SK-MEL-5 (cell line): ENCODE data around the gene ICA1. TPM values are rescaled to one million over a fixed set of nuclear protein-coding genes. Genes with fewer than 3 reads are reported as not detected.

ENCODE experiments used
- small RNA-seq, 2 experiments: library from RNA; depleted of rRNA; stranded (forward); fragments of <200 nt; gene quantifications; one replicate each; pipeline ENCODE3, GENCODE V24; 2014
- total RNA-seq: library from RNA; depleted of rRNA; stranded (reverse); fragments of >200 nt; shearing (Covaris generic); gene quantifications from 2 replicates; pipeline ENCODE4 v1.2.3, GENCODE V29; 2014; rRNA removed

ICA1 gene
- total RNA-seq, 1 experiment from 2014 or later: 2.3 TPM

Small RNA genes lying within 50 kb of the gene (small RNA-seq; reads per million reads assigned to genes)
- 0 reads per million in 2 experiments for gene AC007009.1

Other genes starting within 250 kb of the ICA1 start
- not detected in 2 replicates for gene NXPH1, start 171.4 kb upstream of the ICA1 start, total RNA-seq